8988T (cell line): ENCODE measurements around the gene ZNF280A.
"Not testable (repeated sequence)": the region's sequence is repeated elsewhere in the genome, so short reads cannot be mapped to it uniquely, and the experiment has no call there.

Experiments used
- DNase-seq: peaks from one replicate; pipeline ENCODE4 v3.0.0; 2011

Gene ZNF280A

DNA sequence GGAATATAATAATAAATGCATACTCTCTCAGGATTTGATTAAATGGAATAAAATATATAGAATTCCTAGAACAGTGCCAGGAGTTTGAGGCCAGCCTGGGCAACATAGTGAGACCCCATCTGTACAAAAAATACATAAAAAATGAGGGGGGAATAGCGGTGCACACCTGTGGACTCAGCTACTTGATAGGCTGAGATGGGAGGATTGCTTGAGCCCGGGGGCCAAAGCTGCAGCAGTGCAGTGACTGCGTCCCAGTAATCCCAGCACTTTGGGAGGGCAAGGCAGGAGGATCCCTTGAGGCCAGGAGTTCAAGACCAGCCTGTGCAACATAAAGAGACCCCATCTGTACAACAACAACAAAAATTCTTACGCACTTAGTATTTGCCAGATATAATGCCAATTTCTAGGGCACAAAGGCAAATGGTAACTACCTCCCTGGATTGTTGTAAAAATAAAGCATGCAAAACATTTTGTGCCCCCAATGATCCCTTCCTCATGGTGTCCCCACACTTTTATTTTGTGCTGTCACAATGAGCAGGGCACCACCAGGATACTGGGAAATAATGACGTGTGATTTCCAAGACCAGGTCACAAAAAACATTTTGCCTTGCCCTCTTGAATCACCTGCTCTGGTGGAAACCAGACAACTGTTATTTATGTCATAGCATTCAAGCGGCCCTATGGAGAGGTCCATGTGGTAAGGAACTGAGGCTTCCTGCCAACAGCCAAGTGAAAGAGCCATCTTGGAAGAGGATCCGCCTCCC, 18.3 kb upstream of the ZNF280A start:
- no peak for DNase-seq

DNA sequence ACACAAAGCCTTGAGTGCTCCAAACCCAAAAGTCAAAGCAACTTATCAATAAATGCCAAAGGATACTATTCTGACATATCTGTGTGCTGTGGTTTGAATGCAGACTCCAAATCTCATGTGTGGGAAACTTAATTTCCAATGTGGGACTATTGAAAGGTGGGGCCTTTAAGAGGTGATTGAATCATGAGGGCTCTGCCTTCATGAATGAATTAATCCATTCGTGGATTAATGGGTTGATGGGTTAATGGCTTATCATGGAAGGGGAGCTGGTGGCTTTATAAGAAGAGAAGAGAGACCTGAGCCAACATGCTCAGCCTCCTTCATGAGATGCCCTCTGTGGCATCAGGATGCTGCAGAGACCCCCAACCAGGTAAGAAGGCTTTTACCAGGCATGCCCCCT, 16.8 kb upstream of the ZNF280A start:
- DNase-seq = no peak

DNA sequence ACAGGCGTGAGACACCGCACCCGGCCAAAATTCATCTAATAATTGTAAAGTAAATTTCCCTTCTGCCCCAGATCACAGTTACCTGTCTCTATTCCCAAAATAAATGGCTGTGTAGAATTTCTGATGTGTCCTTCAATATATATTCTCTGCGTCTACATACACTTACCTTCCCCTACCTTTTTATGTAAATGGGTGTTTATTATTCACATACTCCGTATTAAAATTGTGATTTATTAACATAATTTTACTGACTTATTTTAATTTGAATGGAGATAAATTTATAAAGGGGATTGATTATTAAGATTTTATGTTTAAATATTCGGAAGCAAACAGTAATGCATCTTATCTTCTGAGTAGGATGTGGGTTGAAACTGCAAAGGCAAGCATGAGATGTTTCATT, 16.4 kb upstream of the ZNF280A start:
- no peak for DNase-seq

DNA sequence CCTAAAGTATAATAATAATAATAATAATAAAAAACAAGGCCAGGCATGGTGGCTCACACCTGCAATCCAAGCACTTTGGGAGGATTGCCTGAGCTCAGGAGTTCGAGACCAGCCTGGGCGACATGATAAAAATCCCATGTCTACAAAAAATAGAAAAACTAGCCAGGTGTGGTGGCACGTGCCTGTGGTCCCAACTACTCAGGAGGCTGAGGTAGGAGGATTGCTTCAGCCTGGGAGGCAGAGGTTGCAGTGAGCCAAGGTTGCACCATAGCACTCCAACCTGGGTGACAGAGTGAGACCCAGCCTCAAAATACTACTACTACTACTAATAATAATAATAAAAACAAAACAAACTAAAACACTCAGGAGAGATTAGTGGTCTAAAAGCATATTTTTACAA, 15.6 kb upstream of the ZNF280A start:
- DNase-seq = no peak

DNA sequence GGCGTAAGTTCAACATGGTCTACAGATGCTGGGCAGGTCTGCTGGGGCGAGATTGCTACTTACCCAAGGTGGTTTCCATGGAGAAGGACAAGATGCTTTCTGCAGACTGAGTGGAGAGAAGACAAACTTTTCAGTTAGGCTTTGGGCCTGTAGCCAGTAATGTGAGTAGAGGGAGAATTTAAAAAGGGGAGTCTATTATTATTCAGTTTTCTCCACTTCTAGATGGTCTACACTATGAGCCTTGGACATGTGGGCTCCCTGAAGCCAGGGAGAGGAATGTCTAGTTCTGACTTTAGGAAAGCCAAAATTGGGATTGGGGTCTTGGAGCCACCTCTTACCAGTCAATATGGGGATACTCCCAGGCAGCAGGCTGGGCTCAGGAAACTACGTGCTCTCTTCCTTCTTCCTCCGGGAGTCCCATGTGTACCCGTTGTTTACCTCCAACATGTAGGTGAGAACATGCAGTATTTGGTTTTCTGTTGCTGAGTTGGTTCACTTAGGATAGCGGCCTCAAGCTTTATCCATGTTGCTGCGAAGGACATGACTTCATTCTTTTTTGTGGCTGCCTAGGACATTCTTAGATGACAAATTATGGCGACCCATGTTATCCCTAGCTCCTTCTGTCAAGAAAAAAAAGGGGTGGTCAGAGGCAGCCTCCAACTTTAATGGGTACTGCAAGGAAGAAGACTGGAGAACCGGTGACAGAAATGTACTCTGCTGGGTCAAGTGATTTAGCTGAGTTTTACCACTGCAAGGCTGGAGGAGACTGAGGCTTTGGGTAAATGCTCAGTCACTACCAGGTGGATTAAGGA, 14.7 kb upstream of the ZNF280A start:
- no peak for DNase-seq

DNA sequence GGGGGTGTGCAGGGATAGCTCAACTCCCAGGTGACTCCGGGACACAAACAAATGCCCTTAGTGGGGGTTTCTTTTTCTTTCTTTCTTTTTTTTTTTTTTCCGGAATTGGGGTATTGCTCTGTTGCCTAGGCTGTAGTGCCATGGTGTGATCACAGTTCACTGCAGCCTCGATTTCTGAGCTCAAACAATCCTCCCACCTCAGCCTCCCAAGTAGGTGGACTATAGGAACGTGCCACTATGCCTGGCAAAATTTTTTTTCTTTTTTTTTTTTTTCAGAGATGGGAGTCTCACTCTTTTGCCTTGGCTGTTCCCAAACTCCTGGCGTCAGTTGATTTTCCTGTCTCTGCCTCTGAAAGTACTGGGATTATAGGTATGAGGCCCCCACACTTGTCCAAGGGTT, 13.8 kb upstream of the ZNF280A start:
- no peak for DNase-seq

DNA sequence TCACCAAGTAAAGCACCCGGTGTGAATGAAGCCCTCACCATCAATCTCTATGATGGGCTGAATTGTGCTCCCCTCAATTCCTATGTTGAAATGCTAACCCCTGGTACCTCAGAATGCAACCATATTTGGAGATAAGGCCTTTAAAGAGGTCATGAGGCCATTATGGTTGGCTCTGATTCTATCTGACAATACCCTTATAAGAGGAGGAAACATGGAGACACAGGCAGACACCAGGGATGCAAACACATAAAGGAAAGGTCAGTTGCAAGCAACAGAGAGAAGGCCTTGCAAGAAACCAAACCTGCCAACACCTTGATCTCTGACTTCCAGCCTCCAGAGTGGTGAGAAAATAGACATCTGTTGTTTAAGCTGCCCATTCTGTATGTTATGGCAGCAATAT, 13.3 kb upstream of the ZNF280A start:
- DNase-seq = no peak

DNA sequence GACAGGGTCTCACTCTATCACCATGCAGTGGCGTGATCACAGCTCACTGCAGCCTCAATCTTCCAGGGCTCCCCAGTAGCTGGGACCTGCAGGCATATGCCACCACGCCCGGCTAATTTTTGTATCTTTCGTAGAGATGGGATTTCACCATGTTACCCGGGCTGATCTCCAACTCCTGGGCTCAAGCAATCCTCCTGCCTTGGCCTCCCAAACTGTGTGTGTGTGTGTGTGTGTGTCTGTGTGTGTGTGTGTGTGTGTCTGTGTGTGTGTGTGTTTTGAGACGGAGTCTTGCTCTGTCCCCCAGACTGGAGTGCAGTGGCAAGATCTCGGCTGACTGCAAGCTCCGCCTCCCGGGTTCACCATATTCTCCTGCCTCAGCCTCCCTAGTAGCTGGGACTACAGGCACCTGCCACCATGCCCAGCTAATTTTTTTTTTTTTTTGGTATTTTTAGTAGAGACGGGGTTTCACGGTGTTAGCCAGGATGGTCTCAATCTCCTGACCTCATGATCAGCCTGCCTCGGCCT, 12.5 kb upstream of the ZNF280A start:
- not testable (repeated sequence) for DNase-seq

DNA sequence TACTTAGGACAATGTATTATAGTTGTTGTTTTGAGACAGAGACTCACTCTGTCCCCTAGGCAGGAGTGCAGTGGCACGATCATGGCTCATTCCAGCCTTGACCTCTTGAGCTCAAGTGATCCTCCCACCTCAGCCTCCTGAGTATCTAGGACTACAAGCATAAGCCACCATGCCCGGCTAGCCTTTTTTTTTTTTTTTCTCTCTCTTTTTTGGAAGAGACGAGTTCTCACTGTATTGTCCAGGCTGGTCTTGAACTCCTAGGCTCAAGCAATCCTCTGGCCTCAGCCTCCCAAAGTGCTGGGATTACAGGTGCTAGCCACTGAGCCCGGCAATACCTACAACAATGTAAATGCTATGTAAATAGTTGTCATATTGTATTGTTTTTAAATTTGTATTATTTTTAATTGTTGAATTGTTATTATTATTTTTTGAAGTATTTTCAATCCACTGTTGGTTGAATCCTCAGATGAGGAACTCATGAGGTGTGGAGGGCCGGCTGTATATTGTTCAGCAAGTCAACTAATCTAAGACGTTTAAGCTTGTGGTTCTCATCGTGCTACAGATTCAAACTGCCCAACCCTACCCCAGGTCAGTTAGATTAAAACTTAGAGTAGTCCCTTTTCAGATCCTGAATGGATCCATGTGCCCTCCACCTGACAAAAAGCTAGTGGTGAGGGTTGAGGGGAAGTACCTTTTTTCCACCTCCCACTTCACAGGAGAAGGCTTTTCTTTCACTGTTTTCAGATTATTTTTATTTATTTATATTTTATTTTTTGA, 11.9 kb upstream of the ZNF280A start:
- DNase-seq = no peak

DNA sequence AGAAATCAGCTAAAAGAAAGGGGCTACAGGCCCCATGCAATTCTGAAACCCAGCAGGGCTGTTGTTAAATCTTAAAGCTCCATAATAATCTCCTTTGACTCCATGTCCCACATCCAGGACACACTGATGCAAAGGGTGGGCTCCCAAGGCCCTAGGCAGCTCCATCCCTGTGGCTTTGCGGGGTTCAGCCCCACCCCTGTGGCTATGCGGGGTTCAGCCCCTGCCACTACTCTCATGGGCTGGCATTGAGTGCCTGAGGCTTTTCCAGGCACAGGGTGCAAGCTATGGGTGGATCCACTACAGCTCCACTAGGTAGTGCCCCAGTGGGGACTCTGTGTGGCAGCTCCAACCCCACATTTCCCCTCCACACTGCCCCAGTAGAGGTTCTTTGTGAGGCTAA, 8.7 kb upstream of the ZNF280A start:
- no peak for DNase-seq

DNA sequence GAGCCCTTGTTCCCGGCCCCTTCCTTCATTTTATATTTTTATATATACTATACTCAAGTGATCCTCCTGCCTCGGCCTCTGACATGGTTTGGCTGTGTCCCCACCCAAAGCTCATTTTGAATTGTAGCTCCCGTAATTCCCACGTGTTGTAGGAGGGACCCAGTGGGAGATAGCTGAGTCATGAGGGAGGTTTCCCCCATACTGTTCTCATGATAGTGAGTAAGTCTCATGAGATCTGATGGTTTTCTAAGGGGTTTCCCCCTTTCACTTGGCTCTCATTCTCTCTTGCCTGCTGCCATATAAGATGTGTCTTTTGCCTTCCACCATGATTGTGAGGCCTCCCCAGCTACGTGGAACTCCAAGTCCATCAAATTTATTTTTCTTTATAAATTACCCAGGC, 7.2 kb upstream of the ZNF280A start:
- DNase-seq = no peak

DNA sequence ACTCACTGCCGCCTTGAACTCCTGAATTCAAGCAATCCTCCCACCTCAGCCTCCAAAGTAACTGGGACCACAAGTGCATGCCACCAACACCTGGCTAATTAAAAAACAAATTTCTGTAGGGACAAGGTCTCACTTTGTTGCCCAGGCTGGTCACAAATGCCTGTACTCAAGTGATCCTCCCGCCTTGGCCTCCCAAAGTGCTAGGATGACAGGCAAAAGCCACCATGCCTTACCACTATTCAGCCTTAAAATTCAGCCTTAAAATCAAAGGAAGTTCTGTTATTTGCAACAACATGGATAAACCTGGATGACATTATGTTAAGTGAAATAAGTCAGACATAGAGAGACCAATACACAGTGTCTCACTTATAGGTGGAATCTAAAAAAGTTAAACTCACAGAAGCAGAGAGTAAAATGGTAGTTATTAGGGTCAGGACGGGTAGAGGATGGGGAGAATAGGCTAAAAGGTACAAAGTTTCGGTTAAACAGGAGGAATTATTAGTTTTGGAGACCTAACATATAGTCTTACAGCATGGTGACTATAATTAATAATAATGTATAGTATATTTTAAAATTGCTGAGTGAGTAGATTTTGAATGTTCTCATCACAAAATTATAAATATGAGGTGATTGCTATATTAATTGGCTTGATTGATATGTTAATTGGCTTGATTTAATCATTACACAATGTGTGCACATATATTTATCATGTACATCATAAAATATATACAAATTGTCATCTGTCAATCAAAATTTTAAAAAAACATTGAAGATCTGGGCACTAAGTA, 6.2 kb upstream of the ZNF280A start:
- no peak for DNase-seq

DNA sequence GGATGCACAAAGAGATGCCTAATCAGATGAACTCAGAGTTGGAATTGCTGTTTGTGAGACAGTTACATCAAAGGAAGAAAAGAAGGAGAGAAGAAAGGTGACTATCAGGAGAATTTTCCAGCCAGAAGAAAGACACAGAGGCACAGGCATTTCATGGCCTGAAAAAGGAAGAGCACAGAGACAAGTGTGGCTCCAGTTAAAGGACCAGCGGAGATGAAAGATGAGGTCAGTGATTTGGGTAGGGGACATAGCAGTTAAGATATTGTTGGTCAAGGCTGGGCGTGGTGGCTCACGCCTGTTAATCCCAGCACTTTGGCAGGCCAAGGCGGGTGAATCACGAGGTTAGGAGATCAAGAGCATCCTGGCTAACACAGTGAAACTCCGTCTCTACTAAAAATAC, 3.4 kb upstream of the ZNF280A start:
- DNase-seq = no peak

DNA sequence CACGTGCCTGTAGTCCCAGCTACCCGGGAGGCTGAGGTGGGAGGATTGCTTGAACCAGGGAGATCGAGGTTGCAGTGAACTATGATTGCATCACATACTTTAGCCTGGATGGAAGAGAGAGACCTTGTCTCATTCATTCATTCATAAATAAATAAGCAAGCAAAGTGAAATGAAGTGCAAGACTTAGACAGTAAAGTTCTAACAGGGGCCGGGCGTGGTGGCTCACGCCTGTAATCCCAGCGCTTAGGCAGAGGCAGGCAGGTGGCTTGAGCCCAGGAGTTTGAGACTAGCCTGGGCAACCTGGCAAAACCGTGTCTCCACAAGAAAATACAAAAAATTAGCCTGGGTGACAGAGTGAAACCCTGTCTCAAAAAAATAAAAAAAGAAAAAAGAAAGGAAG, 1.6 kb upstream of the ZNF280A start:
- no peak for DNase-seq

DNA sequence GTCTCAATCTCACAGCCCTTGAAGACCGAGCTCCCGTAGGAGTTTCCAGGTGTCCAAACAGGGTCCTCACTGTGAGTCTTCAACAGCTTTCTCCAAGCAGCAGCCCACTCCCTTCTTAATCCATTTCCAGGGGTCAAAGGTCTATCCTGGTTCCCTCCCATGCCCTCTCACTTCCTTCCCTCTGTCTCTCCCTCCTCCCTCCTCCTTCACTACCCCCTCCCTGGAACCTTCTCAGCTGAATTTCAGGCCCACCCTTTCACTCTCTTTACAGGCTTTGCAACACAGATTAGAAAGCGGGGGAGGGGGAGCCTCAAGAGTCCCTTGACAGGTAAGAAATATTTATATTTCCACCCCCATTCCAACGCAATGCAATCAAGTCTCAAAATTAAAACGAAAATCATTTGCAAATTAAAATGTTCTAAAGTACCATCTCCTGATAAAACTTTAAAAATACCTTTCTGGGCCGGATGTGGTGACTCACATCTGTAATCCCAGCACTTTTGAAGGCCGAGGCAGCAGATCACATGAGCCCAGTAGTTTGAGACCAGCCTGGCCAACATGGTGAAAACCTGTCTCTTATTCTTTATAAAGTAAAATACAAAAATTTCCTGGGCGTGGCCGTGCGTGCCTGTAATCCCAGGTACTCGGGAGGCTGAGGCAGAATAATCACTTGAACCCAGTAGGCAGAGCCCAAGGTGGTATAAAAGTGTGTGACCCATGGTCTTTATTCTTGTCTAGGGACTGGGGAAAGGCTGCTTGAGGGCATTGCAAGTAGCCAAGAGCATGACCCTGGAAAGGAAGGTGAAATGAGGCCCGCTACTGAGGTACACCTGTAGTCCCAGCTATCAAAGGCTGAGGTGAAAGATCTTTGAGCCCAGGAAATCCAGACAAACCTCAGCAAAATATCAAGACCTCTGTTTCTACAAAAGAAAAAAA, 865 bp upstream of the ZNF280A start:
- DNase-seq = no peak

DNA sequence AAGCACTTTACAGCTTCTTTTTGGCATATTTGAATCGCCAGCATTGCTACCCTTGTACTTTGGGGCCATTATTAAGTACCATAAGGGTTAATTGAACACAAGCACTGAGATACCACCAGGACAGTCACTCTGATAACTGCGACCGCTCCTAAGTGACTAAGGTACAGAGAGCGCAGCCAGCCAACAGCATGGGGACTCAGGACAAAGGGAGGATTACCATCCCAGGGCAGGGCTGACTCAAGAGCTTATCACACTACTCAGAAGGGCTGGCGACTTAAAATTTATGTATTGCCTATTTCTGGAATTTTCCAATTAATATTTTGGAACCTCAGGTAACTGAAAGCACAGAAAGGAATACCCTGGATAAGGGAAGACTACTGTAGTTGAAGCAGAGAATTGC, 479 bp downstream of the ZNF280A start:
- DNase-seq = no peak

DNA sequence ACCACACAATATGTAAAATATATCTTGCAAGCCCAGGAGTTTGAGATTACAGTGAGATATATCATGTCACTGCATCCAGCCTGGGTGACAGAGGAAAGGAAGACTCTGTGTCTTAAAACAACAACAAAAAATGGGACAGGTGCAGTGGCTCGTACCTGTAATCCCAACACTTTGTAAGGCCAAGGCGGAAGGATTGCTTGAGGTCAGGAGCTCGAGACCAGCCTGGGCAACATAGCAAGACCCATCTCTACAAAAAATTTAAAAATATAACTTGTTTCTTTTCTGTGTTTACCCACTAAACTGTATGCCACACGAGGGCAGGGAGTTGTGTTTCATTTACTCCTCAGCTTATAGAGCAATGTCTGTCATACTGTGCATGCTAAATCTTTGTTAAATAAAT, 3.1 kb downstream of the ZNF280A start:
- no peak for DNase-seq

DNA sequence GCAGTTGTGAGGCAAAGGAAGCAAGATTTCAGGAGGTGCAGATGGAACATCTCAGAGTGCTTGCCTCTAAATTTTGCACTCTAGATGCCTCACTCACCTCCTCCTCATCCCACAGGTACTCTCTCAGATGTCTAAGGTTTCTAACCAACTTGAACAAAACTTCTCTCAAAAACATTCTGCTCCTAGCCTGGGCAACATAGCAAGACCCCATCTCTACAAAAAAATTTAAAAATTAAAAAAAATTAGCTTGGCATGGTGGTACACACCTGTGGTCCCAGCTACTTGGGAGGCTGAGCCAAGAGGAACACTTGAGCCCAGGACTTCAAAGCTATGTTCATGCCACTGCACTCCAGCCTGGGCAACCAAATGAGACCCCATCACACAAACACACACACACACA, 4.2 kb downstream of the ZNF280A start:
- DNase-seq = no peak

DNA sequence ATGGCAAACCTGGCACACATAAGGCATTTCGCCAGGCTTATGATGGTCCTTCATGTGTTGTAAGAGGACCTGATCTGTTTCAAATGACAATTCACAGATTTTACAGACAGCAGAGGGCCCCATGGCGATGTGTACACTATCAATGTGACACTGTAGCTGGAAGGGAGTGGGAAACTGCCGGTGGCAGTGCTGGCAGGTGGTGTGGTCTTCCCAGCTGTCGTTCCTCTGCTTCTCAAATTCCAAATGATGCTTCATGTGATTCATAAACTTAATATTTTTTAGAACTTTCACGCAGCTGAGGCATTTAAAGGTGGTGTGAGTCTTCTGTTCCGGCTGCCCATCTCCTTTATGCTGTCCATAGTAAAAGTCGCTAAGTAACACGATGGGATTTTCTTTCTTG, 5.6 kb downstream of the ZNF280A start:
- not testable (repeated sequence) for DNase-seq

DNA sequence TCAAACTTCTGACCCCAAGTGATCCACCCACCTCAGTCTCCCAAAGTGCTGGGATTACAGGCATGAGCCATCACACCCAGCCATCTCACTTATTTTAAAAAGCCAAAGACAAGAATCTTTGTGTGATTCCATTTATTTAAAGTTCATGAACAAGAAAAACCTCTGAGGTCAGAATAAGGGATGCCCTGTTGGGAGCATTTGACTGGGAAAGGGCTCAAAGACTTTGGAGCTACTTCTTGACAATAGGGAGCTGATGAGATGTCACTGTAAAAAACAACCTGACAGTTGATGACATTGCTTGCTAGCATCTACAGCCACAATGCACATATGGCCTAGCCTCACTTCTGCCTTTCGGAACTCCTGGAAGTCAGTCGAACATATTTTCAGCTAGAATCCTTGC, 6.5 kb downstream of the ZNF280A start:
- DNase-seq = no peak

DNA sequence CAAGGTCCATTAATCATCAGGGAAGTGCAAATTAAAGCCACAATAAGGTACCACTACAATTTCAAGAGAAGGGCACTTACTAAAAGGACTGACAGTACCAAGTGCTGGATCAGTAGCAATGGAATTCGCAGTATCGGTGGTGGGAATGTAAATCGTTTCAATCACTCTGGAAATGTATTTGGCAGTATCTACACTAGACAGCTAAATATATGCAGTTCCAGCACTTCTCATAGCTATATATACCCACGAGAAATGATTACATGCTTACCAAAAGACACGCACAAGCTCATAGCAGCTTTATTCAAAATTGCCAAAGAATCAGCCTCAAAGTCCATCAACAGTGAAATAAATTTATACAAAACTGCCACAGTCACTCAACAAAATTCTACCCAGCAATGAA, 7.1 kb downstream of the ZNF280A start:
- no peak for DNase-seq

DNA sequence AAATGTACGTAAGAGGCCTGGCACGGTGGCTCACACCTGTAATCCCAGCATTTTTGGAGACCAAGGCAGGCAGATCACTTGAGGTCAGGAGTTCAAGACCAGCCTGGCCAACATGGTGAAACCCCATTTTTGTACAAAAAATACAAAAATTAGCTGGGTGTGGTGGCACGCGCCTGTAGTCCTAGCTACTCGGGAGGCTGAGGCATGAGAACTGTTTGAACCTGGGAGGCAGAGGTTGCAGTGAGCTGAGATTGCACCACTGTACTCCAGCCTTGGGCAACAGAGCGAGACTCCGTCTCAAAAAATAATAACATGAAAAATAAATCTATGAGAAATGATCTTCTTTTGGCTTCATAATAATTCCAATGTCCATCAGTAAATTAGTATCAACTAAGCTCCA, 9.2 kb downstream of the ZNF280A start:
- DNase-seq = not testable (repeated sequence)
